D721Med (cell line): ENCODE measurements around the gene RAB7A.
"Not testable (repeated sequence)": the region's sequence is repeated elsewhere in the genome, so short reads cannot be mapped to it uniquely, and the experiment has no call there.

Experiments
- DNase-seq: peaks from one replicate; pipeline ENCODE4 v3.0.0; 2011; ENCODE audit warnings: low spot score; ENCODE audit not compliant: insufficient read length
- FAIRE-seq: peaks from 2 replicates; lab custom pipeline; 2011; peaks lifted over from hg19 to GRCh38; lab: Jason Lieb, UNC
- CTCF ChIP-seq: IDR thresholded peaks from 2 replicates; pipeline ENCODE4 v1.5.1; 2012; ENCODE audit warnings: mild to moderate bottlenecking, control low read depth; ENCODE audit not compliant: insufficient read depth; ENCODE audit errors: missing control alignments

The RAB7A gene

GRCh38 chr3:128727059-128727458 is 1.1 kb downstream of the RAB7A start:
- TF ChIP-seq CTCF, result no peak
- no peak for DNase-seq
- FAIRE-seq, result no peak

- no peak for TF ChIP-seq CTCF
- DNase-seq (no peak), FAIRE-seq (no peak)
These were observed 1.5 kb downstream of the RAB7A start for GRCh38 chr3:128727485-128727884.

- no peak for DNase-seq
These were observed 2.0 kb downstream of the RAB7A start for GRCh38 chr3:128727996-128728395.

GRCh38 chr3:128728521-128728920 is 2.5 kb downstream of the RAB7A start:
- not testable (repeated sequence) for FAIRE-seq, DNase-seq

More at GRCh38 chr3:128727996-128728395, 2.0 kb downstream of the RAB7A start:
- FAIRE-seq, result no peak
- TF ChIP-seq CTCF, result no peak

GRCh38 chr3:128730471-128730870 is 4.5 kb downstream of the RAB7A start:
- TF ChIP-seq CTCF, result no peak
- FAIRE-seq (no peak), DNase-seq (no peak)

- TF ChIP-seq CTCF, result no peak
- no peak for DNase-seq
- no peak for FAIRE-seq
These were observed 8.7 kb downstream of the RAB7A start for GRCh38 chr3:128734523-128735189.

GRCh38 chr3:128735287-128735686 is 9.3 kb downstream of the RAB7A start:
- no peak for DNase-seq
- no peak for FAIRE-seq
- no peak for TF ChIP-seq CTCF

GRCh38 chr3:128735884-128736283 is 9.9 kb downstream of the RAB7A start:
- TF ChIP-seq CTCF, result no peak

More at GRCh38 chr3:128735884-128736283, 9.9 kb downstream of the RAB7A start:
- FAIRE-seq, result no peak
- DNase-seq, result no peak
